Activated T-cell treated with anti-CD3 and anti-CD28 coated beads for 1 hour (primary cell): ENCODE measurements around the gene SNAPC1.

Experiments
- DNase-seq: peaks from one replicate; pipeline ENCODE4 v3.0.0-alpha.2; 2020; ENCODE audit warnings: low read depth

SNAPC1 gene

GRCh38 chr14:61812347-61813095 lies 50.3 kb downstream of the SNAPC1 start, which contains the start of gene SYT16:
Gene SYT16, plus strand, starts transcription at chr14:61812703.
- no peak for DNase-seq

- no peak for DNase-seq
Measured at GRCh38 chr14:61813096-61813606, 50.9 kb downstream of the SNAPC1 start.

DNA sequence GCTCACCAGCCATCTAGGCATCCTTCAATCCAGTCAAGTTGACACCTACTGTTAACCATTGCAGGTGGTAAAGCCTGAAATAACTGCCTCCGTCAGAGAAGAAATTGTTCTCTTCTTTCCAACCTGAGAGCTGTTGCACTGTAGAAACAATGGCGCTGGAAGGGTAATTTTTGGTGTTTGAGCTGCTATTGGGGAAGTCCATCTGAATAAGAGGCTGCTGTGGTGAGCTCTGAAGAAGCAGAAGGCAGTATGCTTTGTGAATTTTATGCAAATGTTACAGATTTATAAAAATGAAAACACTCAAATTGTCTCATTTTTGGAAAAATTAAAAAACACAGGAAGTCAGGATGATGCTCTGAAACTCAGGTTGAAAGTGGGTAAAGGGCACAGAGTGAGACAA lies 60.2 kb downstream of the SNAPC1 start:
- no peak for DNase-seq

DNA sequence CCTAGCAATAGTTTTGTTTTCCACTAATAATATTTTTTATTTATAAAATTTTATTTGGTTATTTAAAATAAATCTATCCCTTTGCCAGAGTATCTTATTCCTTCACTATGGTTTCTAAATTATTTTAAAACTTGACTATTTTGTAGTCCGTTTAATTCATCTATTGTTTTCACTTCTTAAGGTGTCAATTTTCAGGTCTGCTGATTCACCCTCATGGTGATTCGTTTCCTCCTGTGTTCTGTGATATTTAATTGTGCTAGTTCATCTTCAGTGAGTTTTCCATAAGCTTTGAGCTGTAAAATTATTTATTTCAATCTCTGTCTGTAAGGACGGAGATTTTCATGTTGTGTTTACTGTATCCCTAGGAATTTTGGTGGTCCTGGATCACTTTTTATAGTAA lies 70.6 kb downstream of the SNAPC1 start:
- DNase-seq: no peak

DNA sequence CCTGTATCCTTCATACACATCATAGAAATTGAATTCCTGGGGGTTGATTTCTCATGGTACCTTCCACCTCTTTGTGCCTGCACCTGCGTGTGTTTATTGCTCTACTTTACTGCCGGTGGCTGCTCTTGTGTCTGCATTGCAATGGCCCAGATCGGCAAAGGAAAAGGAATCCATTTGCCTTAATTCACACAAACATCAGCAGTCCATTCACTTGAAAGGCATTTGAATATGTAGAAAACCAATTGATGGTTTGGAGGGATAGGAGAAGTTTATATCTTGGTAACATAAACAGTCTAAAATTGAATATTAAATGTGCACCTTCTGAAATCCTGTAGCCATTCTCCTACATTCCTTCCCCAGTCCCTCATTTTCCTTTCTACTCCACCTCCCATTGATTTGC lies 74.0 kb downstream of the SNAPC1 start:
- DNase-seq: no peak

- DNase-seq: no peak
Measured at GRCh38 chr14:61836807-61837206, 74.6 kb downstream of the SNAPC1 start.

DNA sequence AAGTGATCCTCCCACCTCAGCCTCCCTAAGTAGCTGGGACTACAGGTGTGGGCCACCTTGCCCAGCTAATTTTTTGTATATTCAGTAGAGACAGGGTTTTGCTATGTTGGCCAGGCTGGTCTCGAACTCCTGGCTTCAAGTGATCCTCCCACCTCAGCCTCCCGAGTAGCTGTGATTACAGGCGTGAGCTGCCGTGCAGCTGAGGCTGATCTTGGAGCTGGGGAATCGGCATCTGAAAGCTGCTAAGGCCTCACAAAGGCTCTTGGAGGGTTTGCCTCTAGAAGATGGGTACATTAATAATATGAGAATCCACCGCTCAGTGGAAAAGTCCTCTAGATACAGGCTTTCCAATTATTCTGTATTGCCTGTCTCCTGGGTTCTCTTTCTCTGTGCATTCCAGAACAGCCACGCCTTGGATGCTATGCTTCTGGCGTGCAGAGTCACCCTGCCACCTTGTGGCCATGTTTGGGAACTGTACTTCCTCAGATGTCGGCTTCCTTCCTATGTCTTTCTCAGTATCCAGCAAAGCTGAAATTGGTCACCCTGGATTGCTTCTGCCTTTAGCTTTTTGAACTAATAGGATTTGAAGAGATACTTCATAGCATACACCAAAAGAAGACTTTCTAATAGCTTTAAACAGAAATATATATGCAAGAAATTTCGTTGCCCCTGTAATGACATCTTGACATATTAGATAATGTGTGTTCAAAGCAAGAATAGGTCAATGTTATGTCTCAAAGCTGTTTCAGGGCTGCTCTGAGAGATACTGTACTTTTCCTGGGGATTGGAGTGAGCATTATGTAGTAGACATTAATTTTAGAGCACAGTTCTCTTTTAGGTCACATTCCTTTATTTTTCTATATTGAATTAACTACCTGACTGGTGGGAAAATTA lies 75.4 kb downstream of the SNAPC1 start:
- peak; percentile 64 for DNase-seq

GRCh38 chr14:61838661-61839245 lies 76.5 kb downstream of the SNAPC1 start:
- DNase-seq: no peak

DNA sequence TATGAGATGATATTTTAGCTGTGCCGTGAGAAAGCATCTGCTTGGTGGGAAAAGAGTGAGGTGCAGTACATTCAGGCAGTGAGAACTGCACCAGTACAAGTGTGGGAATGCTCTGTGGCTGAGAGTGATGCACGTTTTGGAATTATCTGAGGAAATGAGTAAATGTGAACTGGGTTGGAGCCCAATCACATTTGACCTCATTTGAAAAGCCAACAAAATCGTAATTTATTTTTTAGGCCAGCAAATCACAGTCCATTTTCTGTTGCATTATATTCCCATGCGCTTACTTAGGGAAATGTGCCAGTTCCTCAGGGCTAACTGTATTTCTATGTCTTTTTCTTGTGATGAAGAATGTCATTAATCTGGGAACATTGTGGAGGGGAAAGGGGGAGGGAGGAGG lies 77.3 kb downstream of the SNAPC1 start:
- DNase-seq: no peak

DNA sequence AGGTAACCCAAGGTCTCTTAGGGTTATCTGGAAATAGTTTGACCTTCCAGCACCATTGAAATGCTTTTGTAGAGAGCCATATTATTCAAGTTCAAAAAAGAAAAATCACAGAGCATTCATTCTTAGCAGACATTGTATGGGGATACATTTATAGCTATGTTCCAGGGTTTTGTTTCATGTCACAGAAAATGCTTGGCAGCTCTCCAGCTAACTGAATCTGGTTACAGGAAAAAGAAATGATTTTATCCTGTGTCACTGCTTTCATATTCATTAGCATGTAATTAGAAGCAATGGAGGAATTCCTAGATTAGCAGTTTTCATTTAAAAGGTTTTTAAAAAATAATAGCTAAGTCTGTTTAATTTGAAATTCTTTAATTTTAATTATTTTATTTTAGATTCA lies 78.9 kb downstream of the SNAPC1 start:
- no peak for DNase-seq
